SIG-M5 treated with dmso at 0.1 percent for 504 hours (cell line): ENCODE measurements around the gene GTPBP3.
"Not testable (repeated sequence)": the region's sequence is repeated elsewhere in the genome, so short reads cannot be mapped to it uniquely, and the experiment has no call there.

Experiments used
- DNase-seq: peaks from one replicate; lab custom pipeline; 2025; ENCODE audit not compliant: unreplicated experiment; lab: John Stamatoyannopoulos, UW

The GTPBP3 gene

DNA sequence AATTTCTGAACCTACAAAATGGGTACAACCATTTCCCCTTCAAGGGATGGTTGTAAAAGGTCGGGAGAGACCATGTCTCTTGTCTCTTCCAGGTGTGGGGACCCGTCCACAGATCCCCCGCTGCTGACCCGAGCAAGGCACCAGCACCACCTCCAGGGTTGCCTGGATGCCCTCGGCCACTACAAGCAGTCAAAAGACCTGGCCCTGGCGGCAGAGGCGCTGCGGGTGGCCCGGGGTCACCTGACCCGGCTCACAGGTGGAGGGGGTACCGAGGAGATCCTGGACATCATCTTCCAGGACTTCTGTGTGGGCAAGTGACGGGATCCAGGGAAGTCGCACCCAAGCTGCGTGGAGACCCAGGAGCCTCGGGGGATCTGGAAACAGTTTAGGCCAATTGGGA, 4.0 kb downstream of the GTPBP3 start:
- no peak for DNase-seq

GRCh38 chr19:17341845-17342244, 4.5 kb downstream of the GTPBP3 start:
- DNase-seq = no peak

DNA sequence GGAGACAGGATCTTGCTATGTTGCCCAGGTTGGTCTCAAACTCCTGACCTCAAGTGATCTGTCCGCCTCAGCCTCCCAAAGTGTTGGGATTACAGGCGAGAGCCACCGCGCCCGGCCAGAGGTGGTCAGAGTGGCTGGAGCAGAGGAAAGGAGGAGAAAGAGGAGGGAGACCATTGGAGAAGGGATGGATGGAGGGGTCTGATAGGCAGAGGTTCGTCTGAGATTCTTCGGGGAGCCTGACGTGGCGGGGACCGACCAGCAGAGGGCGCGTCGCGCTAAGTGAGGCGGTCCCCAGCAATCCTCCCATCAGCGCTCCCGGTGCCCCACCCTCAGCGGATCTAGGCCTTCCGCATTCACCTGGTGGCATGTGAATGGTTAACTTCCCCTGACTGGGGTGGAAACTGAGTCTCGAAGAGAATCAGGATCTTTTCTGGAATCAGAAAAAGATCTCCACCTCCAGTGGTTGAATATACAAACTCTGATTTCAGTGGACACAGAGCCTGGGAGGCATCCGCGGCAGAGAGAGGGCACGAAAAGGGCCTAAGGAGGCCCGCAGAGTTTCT, 8.8 kb downstream of the GTPBP3 start:
- peak; percentile 51 for DNase-seq

- no peak for DNase-seq
Measured at GRCh38 chr19:17347361-17347760, 10.0 kb downstream of the GTPBP3 start.

GRCh38 chr19:17347877-17348276, 10.5 kb downstream of the GTPBP3 start:
- DNase-seq = no peak

DNA sequence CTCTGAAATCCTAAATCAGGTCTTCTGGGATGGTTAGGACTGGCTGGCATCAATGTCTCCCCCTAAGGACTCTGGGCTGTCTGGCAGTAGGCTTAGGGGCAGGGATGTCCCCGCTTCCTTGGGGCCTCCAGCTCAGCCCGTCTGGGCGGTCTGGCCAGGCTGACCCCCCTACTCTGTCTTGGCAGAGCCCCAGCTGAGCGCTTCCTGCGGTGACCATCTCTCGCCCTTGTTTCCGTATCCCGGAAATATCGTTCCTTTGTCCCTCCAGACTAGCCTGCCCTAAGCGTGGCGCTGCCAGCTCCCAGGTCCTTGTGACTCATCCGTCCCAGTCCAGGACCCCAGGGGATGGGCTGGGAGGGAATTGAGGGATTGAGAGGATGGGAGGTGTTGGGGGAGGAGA, 11.3 kb downstream of the GTPBP3 start:
- DNase-seq = no peak

- DNase-seq = no peak
Measured at GRCh38 chr19:17351815-17352435, 14.6 kb downstream of the GTPBP3 start.

DNA sequence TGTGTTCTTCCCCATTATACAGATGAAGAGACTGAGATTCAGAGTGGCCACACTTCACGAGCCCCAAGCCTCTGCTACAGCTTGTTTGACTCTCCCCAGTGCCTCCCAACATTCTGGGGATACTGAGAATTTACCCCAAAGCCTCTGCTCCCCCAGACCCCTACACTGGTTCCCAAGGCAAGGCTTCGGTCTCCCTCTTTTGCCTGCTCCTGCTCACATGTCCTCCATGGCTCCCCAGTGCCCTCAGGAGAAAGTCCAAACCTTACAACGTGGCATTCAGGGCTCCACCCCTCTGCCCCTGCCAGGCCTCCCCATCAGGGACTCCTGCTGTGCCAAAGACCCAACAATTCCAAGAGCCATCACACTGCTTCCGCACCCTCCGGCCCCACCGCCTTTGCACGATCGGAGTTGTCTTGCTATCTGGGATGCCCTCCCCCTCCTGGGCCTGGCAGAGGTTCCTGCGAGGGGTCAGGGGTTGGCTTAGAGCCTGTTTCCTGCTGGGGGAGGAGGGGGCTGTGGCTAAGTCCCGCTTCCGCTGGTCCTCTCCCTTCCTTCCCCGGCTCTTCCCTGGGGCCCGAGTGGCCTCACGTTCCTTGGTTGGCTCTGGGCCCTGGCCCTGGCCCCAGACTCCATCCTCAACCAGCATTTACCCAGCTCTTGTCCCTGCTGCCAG, 15.4 kb downstream of the GTPBP3 start:
- no peak for DNase-seq

DNA sequence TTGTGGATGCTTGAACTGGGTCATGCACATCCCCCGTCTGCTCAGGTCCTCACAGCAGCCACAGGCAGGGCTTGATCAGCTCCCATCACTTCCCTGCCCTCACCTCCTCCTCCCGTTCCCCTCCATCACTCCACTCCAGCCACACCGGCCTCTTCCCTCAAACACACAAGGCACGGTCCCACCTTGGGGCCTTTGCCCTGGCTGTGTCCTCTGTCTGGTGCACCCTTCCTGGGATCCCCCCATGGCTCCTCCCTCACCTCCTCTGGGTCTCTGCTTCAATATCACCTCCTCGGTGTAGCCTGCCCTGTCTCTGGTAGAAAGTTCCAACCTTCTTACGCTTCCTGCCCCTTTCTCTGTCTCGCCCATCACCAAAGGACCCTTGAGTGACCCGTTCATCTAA, 16.0 kb downstream of the GTPBP3 start:
- no peak for DNase-seq

DNA sequence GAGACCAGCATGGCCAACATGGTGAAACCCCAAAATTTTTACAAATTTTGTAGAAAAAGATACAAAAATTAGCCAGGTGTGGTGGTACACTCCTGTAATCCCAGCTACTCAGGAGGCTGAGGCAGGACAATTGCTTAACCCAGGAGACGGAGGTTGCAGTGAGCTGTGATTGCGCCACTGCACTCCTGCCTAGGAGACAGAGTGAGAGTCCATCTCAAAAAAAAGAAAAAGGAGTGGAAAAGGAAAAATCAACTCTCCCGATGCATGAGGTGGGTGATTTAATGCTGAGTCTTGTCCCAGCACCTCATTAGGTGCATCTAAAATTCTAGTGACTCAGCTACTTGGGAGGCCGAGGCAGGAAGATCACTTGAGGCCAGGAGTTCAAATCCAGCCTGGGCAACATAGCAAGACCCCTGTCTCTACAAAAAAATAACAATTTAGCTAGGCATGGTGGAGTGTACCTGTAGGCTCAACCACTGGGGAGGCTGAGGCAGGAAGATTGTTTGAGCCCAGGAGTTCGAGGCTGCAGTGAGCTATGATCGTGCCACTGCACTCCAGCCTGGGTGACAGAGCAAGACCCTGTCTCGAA, 19.8 kb downstream of the GTPBP3 start:
- no peak for DNase-seq

DNA sequence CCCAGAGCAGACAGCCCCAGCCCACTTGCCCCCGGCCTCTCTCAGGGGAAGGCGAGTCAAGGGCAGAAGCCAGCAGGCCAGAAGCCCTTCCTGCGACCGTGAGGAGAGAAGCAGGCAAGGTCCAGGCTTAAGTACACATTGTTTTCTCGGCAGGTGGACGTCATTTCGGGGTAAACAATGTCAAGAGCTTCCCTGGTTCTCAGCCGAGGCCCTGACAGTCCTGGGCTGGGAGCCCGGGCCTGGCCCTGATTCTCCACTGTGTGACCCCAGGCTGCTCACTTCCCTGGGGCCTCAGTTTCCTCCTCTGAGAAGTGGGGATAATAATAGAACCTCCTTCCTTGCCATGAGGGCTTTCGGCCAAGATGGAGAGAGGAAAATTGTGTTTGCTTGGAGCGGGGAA, 20.4 kb downstream of the GTPBP3 start:
- no peak for DNase-seq

- no peak for DNase-seq
Measured at GRCh38 chr19:17358395-17358794, 21.0 kb downstream of the GTPBP3 start.

GRCh38 chr19:17359905-17360800, 22.8 kb downstream of the GTPBP3 start:
- DNase-seq = no peak

DNA sequence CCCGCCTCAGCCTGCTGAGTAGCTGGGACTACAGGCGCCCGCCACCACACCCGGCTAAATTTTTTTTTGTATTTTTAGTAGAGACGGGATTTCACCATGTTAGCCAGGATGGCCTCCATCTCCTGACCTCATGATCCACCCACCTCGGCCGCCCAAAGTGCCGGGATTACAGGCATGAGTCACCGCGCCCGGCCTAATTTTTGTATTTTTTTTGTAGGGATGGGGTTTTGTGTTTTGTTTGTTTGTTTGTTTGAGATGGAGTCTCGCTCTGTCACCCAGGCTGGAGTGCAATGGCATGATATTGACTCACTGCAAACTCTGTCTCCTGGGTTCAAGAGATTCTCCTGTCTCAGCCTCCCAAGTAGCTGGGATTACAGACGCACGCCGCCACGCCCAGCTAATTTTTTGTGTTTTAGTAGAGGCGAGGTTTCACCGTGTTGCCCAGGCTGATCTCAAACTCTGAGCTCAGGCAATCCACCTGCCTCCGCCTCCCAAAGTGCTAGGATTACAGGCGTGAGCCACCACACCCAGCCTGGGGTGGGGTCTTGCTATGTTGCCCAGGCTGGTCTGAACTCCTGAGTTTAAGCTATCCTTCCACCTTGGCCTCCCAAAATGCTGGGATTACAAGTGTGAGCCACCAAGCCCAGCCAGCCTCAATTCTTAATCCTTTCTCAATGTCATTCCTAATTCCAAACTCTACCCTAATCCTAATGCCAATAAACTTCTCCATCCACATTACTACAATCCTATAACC, 26.7 kb downstream of the GTPBP3 start:
- DNase-seq = not testable (repeated sequence)

- DNase-seq = no peak
Measured at GRCh38 chr19:17365361-17365760, 28.0 kb downstream of the GTPBP3 start.

DNA sequence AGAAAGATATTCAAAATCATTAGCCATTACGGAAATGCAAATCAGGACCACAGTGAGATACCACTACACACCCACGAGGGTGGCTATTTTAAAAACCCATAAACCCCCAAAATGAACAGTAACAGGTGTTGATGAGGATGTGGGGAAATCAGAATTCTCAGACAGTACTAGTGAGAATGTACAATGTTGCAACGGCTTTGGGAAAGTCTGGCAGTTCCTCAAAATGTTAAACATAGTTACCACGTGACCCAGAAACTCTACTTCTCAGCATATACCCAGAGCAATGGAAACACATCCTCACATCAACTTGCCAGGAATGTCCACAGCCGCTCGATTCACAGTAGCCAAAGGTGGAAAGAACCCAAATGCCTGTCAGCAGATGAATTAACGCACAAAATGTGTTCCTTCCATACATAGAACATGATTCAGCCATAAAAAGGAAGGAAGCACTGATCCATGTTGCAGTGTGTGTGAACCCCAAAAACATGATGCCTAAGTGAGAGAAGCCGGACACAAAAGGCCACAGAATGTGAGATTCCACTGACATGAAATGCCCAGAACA, 32.8 kb downstream of the GTPBP3 start:
- peak; percentile 92 for DNase-seq

- no peak for DNase-seq
Measured at GRCh38 chr19:17376935-17377600, 39.7 kb downstream of the GTPBP3 start, which contains the start of gene PLVAP. Gene PLVAP, minus strand, starts transcription at chr19:17377342. Its CDS starts 54 bp downstream, at chr19:17377288.

GRCh38 chr19:17378271-17378670, 40.9 kb downstream of the GTPBP3 start:
- no peak for DNase-seq

- no peak for DNase-seq
Measured at GRCh38 chr19:17379221-17379631, 41.9 kb downstream of the GTPBP3 start.
